Type B pancreatic cell (in vitro differentiated cells): ENCODE measurements around the gene PPP1R1C. TPM values are rescaled to one million over a fixed set of nuclear protein-coding genes. Genes with fewer than 3 reads are reported as not detected.

Source experiments
- DNase-seq: peaks from one replicate; pipeline ENCODE4 v3.0.0; 2021; ENCODE audit warnings: mixed read lengths; ENCODE audit not compliant: unreplicated experiment; ENCODE audit errors: extremely low spot score
- H3K27ac Mint-ChIP-seq: 2 replicates; pipeline ENCODE4 v1.8.0; 2021; ENCODE audit warnings: mild to moderate bottlenecking, mixed read lengths
- H3K27me3 Mint-ChIP-seq: 2 replicates; pipeline ENCODE4 v1.8.0; 2021; ENCODE audit warnings: mixed read lengths
- H3K36me3 Mint-ChIP-seq: 2 replicates; pipeline ENCODE4 v1.8.0; 2021; ENCODE audit warnings: mixed read lengths
- H3K4me1 Mint-ChIP-seq: one replicate; pipeline ENCODE4 v1.8.0; 2021; ENCODE audit warnings: mixed read lengths; ENCODE audit not compliant: unreplicated experiment
- H3K4me3 Mint-ChIP-seq: 2 replicates; pipeline ENCODE4 v1.8.0; 2021; ENCODE audit warnings: mild to moderate bottlenecking, mixed read lengths
- H3K9me3 Mint-ChIP-seq: 2 replicates; pipeline ENCODE4 v1.8.0; 2021; ENCODE audit warnings: mixed read lengths
- CTCF ChIP-seq: fragments of 200-600 bp; sonication (generic); conservative IDR thresholded peaks from 2 replicates; pipeline ENCODE4 v1.5.0; 2021; ENCODE audit warnings: antibody characterized with exemption, mild to moderate bottlenecking
- total RNA-seq: library from RNA; stranded (reverse); gene quantifications from 2 replicates; pipeline ENCODE4 v1.2.1, GENCODE V29; 2021; ENCODE audit warnings: low replicate concordance

PPP1R1C gene
- total RNA-seq, 1 donor from 2014 or later = 1.4 TPM

- no peaks in the 10 kb centered on the region for H3K27me3 Mint-ChIP-seq
- H3K9me3 Mint-ChIP-seq = no peaks in the 10 kb centered on the region
- no peak overlapping the region for H3K27ac Mint-ChIP-seq
- no peaks in the 10 kb centered on the region for H3K4me1 Mint-ChIP-seq
- H3K36me3 Mint-ChIP-seq = no peaks in the 10 kb centered on the region
- no peak for DNase-seq
- TF ChIP-seq CTCF = no peak
- no peak overlapping the region for H3K4me3 Mint-ChIP-seq
These were observed 9.6 kb downstream of the PPP1R1C start for GRCh38 chr2:181995289-181995688.

- Mint-ChIP-seq H3K36me3 (no peaks in the 10 kb centered on the region), H3K4me3 (no peak overlapping the region), H3K9me3 (no peaks in the 10 kb centered on the region), H3K27ac (no peak overlapping the region), H3K4me1 (no peaks in the 10 kb centered on the region), H3K27me3 (no peaks in the 10 kb centered on the region)
- no peak for TF ChIP-seq CTCF
- no peak for DNase-seq
These were observed 12.6 kb downstream of the PPP1R1C start for GRCh38 chr2:181998041-181998835.

DNA sequence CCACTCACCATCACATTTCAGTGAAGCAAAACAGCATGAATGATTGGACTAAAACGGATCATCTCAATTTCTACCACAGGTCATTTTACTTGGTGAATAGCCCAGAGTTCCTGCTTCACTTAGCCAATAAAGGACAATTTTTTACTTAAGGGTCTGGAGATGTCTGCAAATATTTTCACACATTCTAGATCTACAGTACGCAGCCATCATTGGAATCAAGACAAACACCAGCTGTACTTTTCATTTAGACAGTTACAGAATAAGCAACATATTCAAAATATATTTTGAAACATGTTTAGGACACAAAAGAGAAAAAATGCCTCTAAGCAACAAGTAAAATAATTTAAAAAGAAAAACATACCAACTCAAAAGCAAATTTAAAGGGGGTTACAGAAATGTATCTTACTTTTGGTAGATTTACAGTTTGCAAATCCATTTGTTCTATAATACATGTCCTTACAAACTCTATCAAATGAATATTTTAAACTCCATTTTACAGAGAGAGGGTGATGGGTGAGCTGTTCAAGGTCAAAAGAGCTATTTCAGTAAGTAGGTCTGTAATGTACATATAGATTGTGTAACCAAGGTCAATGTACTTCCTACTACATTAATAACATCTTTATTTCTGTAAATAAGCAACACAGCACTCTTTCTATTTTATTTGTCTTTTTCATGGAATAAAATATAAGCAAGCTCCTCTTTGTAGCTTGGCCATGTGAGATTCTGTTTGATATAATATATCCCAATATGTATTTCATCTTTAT is 13.4 kb downstream of the PPP1R1C start:
- TF ChIP-seq CTCF = no peak
- no peaks in the 10 kb centered on the region for H3K27me3 Mint-ChIP-seq
- no peak overlapping the region for H3K27ac Mint-ChIP-seq
- H3K36me3 Mint-ChIP-seq = no peaks in the 10 kb centered on the region
- H3K9me3 Mint-ChIP-seq = no peaks in the 10 kb centered on the region
- H3K4me1 Mint-ChIP-seq = no peaks in the 10 kb centered on the region
- H3K4me3 Mint-ChIP-seq = no peak overlapping the region
- no peak for DNase-seq

GRCh38 chr2:181999911-182000310 is 14.3 kb downstream of the PPP1R1C start:
- Mint-ChIP-seq H3K27ac (no peak overlapping the region), H3K27me3 (no peaks in the 10 kb centered on the region), H3K9me3 (no peaks in the 10 kb centered on the region), H3K36me3 (no peaks in the 10 kb centered on the region), H3K4me3 (no peak overlapping the region), H3K4me1 (no peaks in the 10 kb centered on the region)
- no peak for TF ChIP-seq CTCF
- DNase-seq = no peak

DNA sequence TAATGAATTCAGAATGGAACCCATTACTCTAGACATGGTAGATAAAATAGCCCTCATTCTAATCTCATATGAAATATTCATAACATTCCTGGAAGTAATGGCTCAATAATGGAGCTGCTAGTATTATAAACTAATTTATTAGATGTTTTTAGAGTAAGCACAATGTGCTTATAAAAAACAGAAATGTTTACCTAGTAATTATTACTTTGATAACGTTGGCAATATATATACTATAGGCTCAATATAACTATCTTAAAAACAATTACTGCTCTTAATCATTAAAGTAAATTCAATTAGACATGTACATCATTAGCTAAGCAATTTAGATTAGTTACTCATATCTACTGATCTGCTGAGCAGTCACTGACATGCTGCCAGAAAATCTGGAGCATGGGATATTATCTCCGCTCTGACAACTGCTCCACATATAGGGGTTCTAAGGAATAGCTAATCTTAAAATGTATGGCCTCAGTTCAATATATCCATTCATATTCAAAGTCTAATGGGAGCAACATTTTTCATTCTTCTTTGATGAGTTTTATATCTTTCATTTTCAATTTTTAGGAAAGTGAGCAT is 19.4 kb downstream of the PPP1R1C start:
- H3K27ac Mint-ChIP-seq = no peak overlapping the region
- no peaks in the 10 kb centered on the region for H3K36me3 Mint-ChIP-seq
- DNase-seq = no peak
- peaks cover 4% of the 10 kb centered on the region for H3K9me3 Mint-ChIP-seq
- TF ChIP-seq CTCF = no peak
- H3K4me1 Mint-ChIP-seq = no peaks in the 10 kb centered on the region
- H3K4me3 Mint-ChIP-seq = no peak overlapping the region
- no peaks in the 10 kb centered on the region for H3K27me3 Mint-ChIP-seq
